ENCODE results near the gene GPR61. TPM values are rescaled to one million over a fixed set of nuclear protein-coding genes. Genes with fewer than 3 reads are reported as not detected.

GPR61 gene
- total and polyA plus RNA-seq, 5 experiments from 2014 or later, result 0.71 to 1.2 (median 1.1) TPM; not detected in 1

DNA sequence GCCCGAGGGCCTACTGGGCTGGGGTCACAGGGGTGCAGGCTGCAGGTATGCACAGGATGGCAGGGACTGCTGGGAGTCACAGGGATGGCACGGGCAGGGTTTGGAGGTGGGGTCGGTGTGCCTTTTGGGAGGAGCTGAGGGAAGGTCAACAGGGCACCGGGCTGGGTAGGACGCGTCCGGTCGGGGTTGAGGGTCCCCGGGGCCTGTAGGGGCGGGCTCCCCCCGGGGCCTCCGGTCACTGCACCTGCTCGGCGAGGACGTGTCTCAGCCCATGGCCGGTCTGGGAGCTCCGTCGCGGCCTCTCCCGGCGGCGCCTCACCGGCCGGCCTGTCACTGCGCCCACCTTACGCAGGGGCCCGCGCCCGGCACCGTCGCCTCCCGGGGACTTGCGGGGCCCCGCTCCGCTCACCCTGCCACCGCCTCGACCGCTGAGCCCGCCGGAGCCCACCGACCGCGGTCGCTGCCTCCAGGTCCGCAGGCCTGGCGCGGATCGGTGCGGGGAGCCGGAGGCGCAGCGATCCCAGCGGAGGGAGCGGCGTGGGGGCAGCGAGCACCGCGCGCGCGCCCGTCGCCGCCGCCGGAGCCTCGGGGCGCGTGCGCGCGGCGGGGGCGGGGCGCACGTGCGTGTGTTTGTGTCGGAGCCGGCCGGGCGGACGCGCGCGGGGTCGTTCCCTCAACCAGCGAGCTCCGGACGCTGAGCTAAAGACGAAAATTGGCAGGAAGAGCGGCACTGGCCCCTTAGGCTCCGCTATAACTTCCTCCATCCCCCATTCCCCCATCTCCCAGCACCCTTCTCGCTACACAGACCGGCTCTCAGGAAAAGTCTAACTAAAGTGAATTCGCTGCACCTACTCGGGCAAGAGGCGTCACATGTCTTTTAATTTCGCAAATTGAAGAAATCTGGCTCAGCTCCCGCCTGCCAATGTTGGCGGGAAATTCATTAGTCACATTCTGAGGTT lies 30.2 kb upstream of the GPR61 start, which contains the start of gene AMIGO1:
Gene AMIGO1 (minus strand): TSS at position 552 of the 959 bp plus-strand sequence. CDS start 815 bp downstream, outside the sequence.
- Mint-ChIP-seq H3K4me3 (peak within 1 kb of the TSS; percentile 90 to 98 (median 96)), H3K27ac (peak within 1 kb of the TSS; percentile 94 to 99 (median 97)), H3K9me3 (peaks cover 0 to 23% (median 5%) of the 10 kb centered on the region in 9 donors), H3K4me1 (peaks cover 38 to 73% (median 68%) of the 10 kb centered on the region in 4 donors), H3K36me3 (peaks cover 11 to 30% (median 28%) of the 10 kb centered on the region in 3 donors), H3K27me3 (no peaks in the 10 kb centered on the region)
- peak; percentile 68 to 78 for ATAC-seq
- POLR2A ChIA-PET, result interaction anchor here (0.6 to 22.6 kb wide), 11 partner anchors 9 to 115 kb away, joined by 3 to 462 read pairs (median 4); partner anchors contain the start of genes ATXN7L2, CYB561D1, GNAI3 and GPR61
- DNase-seq, result peak; percentile 46 to 79 (median 68)

GRCh38 chr1:109513110-109513710 lies 26.5 kb upstream of the GPR61 start:
- peaks cover 23 to 53% (median 35%) of the 10 kb centered on the region in 4 donors for H3K4me1 Mint-ChIP-seq
- H3K9me3 Mint-ChIP-seq, result no peaks in the 10 kb centered on the region
- DNase-seq (no peak), ATAC-seq (no peak)
- no peak overlapping the region for H3K27ac Mint-ChIP-seq
- H3K36me3 Mint-ChIP-seq, result peaks cover 2 to 7% (median 6%) of the 10 kb centered on the region in 3 donors
- POLR2A ChIA-PET, result interaction anchor here (1.0 to 21.0 kb wide), 3 partner anchors 11 to 30 kb away, joined by 3 to 337 read pairs (median 8); partner anchors contain the start of gene CYB561D1
- no peaks in the 10 kb centered on the region for H3K27me3 Mint-ChIP-seq
- H3K4me3 Mint-ChIP-seq, result no peak overlapping the region

GRCh38 chr1:109514846-109515245 lies 24.8 kb upstream of the GPR61 start:
- peaks cover 16 to 42% (median 24%) of the 10 kb centered on the region in 4 donors for H3K4me1 Mint-ChIP-seq
- H3K27me3 Mint-ChIP-seq, result no peaks in the 10 kb centered on the region
- ATAC-seq (no peak), DNase-seq (no peak)
- H3K36me3 Mint-ChIP-seq, result peaks cover 0 to under 1% (median 0%) of the 10 kb centered on the region in 3 donors
- H3K27ac Mint-ChIP-seq, result peak overlapping the region in 1 of 10 donors; percentile 27
- no peaks in the 10 kb centered on the region for H3K9me3 Mint-ChIP-seq
- H3K4me3 Mint-ChIP-seq, result no peak overlapping the region
- POLR2A ChIA-PET, result interaction anchor here (21.0 kb wide), 1 partner anchor 19 kb away, joined by 337 read pairs; the partner anchor contains the start of gene CYB561D1

DNA sequence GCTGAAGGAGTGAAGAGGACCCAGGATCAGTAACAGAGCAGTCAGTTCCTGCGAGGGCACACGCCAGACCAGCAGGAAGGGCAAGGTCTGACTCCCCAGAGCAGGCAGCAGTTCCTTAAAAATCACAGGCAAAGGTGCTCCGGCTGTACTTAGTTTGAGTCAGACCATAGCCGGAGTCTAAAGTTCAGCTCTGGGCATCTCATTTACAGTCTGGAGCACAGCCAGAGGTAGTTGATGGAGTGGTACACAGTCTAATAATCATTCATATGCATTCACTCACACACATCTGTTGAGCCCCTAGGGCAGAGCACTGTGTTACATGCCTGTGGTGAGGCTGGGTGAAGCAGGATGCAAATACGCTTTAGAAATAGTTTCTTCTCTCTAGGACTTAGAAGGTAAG lies 22.8 kb upstream of the GPR61 start:
- no peak overlapping the region for H3K4me3 Mint-ChIP-seq
- H3K36me3 Mint-ChIP-seq, result no peaks in the 10 kb centered on the region
- DNase-seq (no peak), ATAC-seq (no peak)
- peaks cover 2 to 27% (median 8%) of the 10 kb centered on the region in 4 donors for H3K4me1 Mint-ChIP-seq
- H3K27me3 Mint-ChIP-seq, result peaks cover 0 to 3% (median 0%) of the 10 kb centered on the region in 5 donors
- POLR2A ChIA-PET, result interaction anchor here (1.9 to 21.0 kb wide), 2 partner anchors 15 to 21 kb away, joined by 6 to 337 read pairs; partner anchors contain the start of gene CYB561D1
- H3K9me3 Mint-ChIP-seq, result no peaks in the 10 kb centered on the region
- no peak overlapping the region for H3K27ac Mint-ChIP-seq

- POLR2A ChIA-PET, result interaction anchor here (0.7 to 21.0 kb wide), 3 partner anchors 14 to 31 kb away, joined by 3 to 337 read pairs (median 6); partner anchors contain the start of gene CYB561D1
- Mint-ChIP-seq H3K9me3 (no peaks in the 10 kb centered on the region), H3K27me3 (peaks cover 0 to 3% (median 0%) of the 10 kb centered on the region in 5 donors), H3K27ac (no peak overlapping the region), H3K4me3 (no peak overlapping the region), H3K36me3 (no peaks in the 10 kb centered on the region), H3K4me1 (peaks cover 2 to 23% (median 6%) of the 10 kb centered on the region in 4 donors)
- DNase-seq (no peak), ATAC-seq (no peak)
These were observed 22.3 kb upstream of the GPR61 start for GRCh38 chr1:109517337-109517736.

DNA sequence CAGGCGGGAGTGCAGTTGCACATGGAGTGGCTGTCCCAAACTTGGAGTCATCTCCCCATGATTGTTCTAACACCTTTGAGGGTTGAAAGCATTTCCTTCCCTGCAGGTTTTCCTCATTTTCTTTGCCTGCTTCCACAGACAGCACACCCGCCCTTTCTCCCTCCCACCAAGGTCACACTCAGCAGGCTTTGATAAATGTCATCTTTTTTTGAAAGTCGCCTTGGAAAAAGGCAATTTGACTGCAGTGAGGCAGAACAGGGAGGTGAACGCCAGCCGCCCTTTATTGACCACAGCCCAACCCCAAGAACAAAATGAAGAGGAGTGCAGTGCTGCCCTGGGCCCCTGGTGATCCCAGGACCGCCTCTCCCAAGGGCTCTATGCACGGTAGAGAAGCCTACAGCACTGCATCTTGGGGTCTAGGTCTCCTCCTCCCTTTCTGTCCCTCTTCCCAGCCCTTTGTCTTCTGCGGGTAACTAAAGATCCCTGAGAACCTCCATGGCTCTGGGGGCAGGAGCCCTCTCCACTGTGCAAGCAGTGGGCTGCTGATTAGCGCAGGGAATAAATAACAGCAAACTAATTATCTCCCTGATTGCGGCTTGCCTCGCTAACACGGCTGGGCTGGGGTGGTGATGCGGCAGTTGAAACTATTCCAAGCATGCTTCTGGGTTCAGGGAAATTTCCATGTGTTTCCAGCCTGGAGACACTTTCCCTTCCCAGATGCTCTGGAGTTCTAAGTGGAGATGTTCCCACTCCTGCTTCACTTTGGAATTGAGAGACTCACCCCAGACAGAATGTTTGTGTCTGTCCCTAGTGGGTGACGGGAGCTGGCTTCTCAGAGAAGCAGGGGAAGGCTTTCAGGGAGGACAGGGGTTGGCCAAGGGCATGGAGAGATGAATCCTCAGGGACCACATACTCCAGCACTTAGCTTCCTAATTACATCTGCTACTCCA lies 18.4 kb upstream of the GPR61 start:
- POLR2A ChIA-PET, result interaction anchor here (0.9 to 1.2 kb wide), 3 partner anchors 11 to 13 kb away, joined by 3 to 5 read pairs (median 3); no protein-coding TSS in a partner anchor
- no peaks in the 10 kb centered on the region for H3K9me3 Mint-ChIP-seq
- H3K4me1 Mint-ChIP-seq, result peaks cover 0 to 12% (median 3%) of the 10 kb centered on the region in 4 donors
- no peak for DNase-seq
- no peaks in the 10 kb centered on the region for H3K36me3 Mint-ChIP-seq
- peak overlapping the region in 2 of 10 donors; percentile 23 to 32 for H3K27ac Mint-ChIP-seq
- ATAC-seq, result no peak
- no peak overlapping the region for H3K4me3 Mint-ChIP-seq
- H3K27me3 Mint-ChIP-seq, result peaks cover 0 to 4% (median 0%) of the 10 kb centered on the region in 5 donors

GRCh38 chr1:109522026-109522425 lies 17.6 kb upstream of the GPR61 start:
- Mint-ChIP-seq H3K27me3 (peaks cover 0 to 4% (median 0%) of the 10 kb centered on the region in 5 donors), H3K4me3 (no peak overlapping the region), H3K27ac (no peak overlapping the region), H3K4me1 (peaks cover 0 to 5% (median 3%) of the 10 kb centered on the region in 4 donors), H3K9me3 (no peaks in the 10 kb centered on the region), H3K36me3 (no peaks in the 10 kb centered on the region)
- ATAC-seq (no peak), DNase-seq (no peak)
- POLR2A ChIA-PET, result interaction anchor here (0.9 kb wide), 1 partner anchor 10 kb away, joined by 3 read pairs; no protein-coding TSS in a partner anchor

DNA sequence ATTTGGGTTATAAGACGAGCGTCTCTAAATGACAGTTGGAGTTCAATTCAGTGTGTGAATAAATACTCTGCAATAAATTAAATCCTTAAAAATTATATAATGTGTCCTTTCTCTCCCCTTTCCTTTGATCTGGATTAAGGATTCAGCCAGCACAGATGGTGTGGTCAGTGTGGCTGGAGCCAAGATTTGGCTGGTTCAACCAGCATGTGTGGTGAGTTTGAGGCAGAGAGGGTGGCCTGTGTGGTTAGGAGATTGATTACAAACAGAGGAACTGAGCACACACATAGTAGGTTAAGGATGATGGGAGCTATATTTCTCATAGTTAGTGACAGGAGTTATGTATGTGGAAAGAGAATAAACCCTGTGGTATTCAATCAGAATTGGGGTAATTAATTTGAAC lies 16.0 kb upstream of the GPR61 start:
- Mint-ChIP-seq H3K4me3 (no peak overlapping the region), H3K27ac (peak overlapping the region in 1 of 10 donors; percentile 66), H3K27me3 (peaks cover 0 to 4% (median 0%) of the 10 kb centered on the region in 5 donors), H3K9me3 (no peaks in the 10 kb centered on the region), H3K36me3 (no peaks in the 10 kb centered on the region), H3K4me1 (peaks cover 0 to 12% (median 3%) of the 10 kb centered on the region in 4 donors)
- POLR2A ChIA-PET, result interaction anchor here (0.6 to 1.3 kb wide), 4 partner anchors 13 to 29 kb away, joined by 3 to 4 read pairs (median 3); partner anchors contain the start of genes AMIGO1 and CYB561D1
- DNase-seq (no peak), ATAC-seq (no peak)

- Mint-ChIP-seq H3K36me3 (no peaks in the 10 kb centered on the region), H3K4me1 (peaks cover 22 to 38% (median 26%) of the 10 kb centered on the region in 4 donors), H3K27ac (peak overlapping the region in 3 of 10 donors; percentile 22 to 46 (median 25)), H3K27me3 (peaks cover 0 to 2% (median 0%) of the 10 kb centered on the region in 5 donors), H3K4me3 (no peak overlapping the region), H3K9me3 (no peaks in the 10 kb centered on the region)
- DNase-seq, result no peak
- POLR2A ChIA-PET, result interaction anchor here (14.0 kb wide), 1 partner anchor 28 kb away, joined by 462 read pairs; the partner anchor contains the start of genes AMIGO1 and CYB561D1
- ATAC-seq, result no peak
These were observed 12.4 kb upstream of the GPR61 start for GRCh38 chr1:109527098-109527811.

GRCh38 chr1:109527846-109528695 lies 11.6 kb upstream of the GPR61 start:
- H3K4me3 Mint-ChIP-seq, result no peak overlapping the region
- POLR2A ChIA-PET, result interaction anchor here (14.0 kb wide), 1 partner anchor 28 kb away, joined by 462 read pairs; the partner anchor contains the start of genes AMIGO1 and CYB561D1
- no peaks in the 10 kb centered on the region for H3K36me3 Mint-ChIP-seq
- H3K4me1 Mint-ChIP-seq, result peaks cover 26 to 45% (median 33%) of the 10 kb centered on the region in 4 donors
- H3K27ac Mint-ChIP-seq, result peak overlapping the region in 6 of 10 donors; percentile 3 to 76 (median 28)
- no peaks in the 10 kb centered on the region for H3K9me3 Mint-ChIP-seq
- DNase-seq (no peak), ATAC-seq (no peak)
- peaks cover 0 to 1% (median 0%) of the 10 kb centered on the region in 5 donors for H3K27me3 Mint-ChIP-seq
